Measurements from ENCODE around the gene INPP4B. TPM values are rescaled to one million over a fixed set of nuclear protein-coding genes. Genes with fewer than 3 reads are reported as not detected.

The INPP4B gene
- total RNA-seq: 12.1 TPM
- long read RNA-seq, partial matches to known transcripts: 1 of 2 reads
- long read RNA-seq, other reads (novel, unspliced or antisense): 0 of 2 reads

DNA sequence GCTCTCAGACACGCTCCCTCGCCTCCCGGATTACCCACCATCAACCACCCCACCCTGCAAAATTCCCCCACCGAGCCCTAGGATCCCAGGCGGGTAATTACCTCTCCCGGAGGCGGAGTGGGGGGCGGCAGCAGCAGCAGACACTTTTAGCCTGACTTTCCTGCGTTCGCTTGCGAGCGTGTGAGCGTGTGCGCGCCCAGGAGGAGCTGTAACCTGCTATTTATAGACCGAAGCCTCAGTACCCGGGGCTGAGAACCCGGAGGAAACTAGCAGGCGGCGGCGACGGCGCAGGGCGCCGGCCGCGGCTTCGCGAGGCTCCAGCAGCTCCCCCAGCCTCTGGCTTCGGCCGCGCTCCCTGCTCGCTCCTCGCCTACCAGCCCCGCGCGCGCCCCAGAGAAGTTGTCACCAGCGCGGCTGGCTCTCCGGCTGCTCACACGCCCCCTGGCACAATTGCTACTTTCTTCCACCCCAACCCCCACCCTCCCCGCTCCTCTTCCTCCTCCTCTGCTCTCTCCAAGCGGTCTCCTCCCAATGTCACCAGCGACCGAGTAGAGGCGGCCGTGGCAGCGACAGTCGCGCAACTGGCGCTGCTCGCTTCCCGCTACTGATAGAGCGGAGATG lies at the start of gene INPP4B:
Gene INPP4B, minus strand, starts transcription at position 194 of the 621 bp plus-strand sequence.
- peak; percentile 83 for ATAC-seq
- intact Hi-C loops (cut with DNase I): loop anchor here (2.0 to 10.0 kb wide), 5 partner anchors 494 to 1691 kb away; no protein-coding TSS in a partner anchor
- peak; percentile 60 for DNase-seq (ENCODE audit: missing footprints)

DNA sequence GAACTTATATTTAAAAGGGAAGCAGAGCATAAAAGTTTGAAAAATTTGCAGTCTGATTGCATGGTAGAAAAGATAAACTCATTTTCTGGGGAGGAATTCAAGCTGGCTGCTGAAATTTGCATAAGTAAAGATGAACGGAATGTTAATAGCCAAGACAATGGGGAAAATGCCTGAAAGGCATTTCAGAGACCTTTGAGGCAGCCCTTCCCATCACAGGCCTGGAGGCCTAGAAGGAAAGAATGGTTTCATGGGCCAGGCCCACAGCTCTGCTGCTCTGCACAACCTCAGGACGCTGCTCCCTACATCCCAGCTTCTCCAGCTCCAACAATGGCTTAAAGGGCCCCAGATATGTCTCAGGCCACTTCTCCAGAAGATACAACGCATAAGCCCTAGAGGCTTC lies 46.9 kb upstream of the INPP4B start:
- no peak for ATAC-seq

DNA sequence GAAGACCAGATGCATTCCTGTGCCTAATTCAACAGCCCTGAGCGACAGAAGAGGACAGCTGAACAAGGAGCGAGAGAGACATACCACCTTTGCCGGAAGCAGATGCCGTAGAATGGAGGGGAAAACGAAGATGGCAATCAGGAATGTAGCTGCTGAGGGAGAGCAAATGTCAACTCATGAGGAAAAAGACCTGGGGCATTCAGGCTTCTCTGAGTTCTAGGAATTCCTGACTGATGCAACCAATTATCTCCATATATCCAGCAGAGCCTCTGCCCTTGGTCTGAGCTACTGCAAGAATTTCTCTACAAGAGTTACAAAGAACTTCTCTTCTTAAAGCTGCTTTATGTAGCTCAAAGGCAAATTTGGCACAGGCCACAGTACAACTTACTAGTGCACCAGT lies 40.5 kb upstream of the INPP4B start:
- intact Hi-C loops (cut with DNase I): no loop called here
- ATAC-seq (no peak), DNase-seq (ENCODE audit: missing footprints) (no peak)

More for the DNA sequence above, 46.9 kb upstream of the INPP4B start:
- DNase-seq (ENCODE audit: missing footprints): no peak
- intact Hi-C loops (cut with DNase I): no loop called here

DNA sequence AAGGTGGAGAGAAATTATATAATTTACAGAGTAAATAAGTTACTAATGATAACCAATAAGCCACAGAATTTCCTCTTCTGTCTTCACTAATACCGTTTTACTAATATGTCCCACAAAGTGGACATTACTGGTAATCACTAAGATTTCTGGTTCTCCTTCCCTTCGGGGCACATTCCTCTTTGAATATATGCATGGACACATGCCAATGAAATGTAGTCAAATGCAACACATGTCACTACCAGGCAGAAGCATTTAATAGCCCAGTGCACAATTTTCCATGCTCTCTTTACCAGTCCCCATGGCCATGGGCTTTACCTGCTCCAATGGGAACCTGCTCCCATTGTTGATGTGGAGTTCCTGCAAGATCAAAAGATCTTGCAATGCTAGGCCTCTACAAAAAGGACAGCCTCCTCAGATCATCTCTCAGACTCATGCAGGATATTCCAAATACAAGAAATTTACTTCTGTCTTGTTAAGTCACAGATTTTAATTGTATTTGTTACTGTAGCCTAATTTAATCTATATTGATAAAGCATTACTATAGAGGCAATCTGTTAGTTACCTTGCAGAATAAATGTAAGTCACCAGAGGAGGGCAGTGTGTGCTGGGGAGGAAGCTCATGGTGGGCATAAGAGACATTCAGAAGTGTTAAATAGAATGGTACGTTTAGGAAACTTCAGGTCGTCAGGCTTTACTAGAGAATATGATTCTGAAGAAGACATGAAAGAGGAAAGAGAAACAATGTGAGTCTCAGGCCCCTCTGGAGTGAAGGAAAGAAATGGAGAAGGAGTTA lies 37.1 kb upstream of the INPP4B start:
- DNase-seq (ENCODE audit: missing footprints) (no peak), ATAC-seq (no peak)

DNA sequence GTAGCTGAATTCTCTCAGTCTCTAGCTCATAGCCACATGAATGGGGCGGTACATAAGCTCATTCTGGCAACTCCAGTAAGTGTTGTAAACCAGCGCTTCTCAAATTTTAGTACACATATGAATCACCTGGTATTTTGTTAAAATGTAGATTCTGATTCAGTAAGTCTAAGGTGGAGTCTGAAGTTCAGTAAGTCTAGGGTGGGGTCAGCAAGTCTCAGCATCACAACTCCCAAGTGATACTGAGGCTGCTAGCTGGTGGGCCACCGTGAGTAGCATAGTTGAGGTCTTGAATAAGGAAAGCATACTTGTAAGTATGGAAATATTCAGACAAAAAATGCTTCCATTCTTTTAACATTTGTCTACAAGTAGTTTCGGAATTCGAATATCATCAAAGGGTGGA lies 36.1 kb upstream of the INPP4B start:
- no peak for ATAC-seq
- intact Hi-C loops (cut with DNase I): no loop called here
- DNase-seq (ENCODE audit: missing footprints): no peak

More for the DNA sequence above, 37.1 kb upstream of the INPP4B start:
- intact Hi-C loops (cut with DNase I): loop anchor here (1.0 kb wide), 1 partner anchor 142 kb away; no protein-coding TSS in a partner anchor

DNA sequence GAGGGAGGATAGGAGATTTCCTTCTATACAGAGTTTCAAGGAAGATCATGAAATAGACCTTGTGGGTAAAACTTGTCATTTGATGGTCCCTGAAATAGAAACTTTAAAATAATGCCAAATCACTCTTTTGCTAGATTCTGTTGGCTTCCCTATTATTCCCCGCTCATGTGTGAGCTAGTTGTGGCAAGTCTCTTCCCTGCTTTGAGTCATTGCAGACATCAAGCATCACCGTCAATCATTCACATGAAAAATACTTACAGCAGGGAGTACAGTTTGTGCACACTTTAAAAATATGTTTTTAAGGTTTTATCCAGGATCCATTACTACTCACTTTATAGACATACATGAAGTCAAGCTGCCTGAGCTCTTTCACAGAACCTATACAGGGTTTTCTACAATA lies 35.2 kb upstream of the INPP4B start:
- ATAC-seq: no peak
- intact Hi-C loops (cut with DNase I): no loop called here

DNA sequence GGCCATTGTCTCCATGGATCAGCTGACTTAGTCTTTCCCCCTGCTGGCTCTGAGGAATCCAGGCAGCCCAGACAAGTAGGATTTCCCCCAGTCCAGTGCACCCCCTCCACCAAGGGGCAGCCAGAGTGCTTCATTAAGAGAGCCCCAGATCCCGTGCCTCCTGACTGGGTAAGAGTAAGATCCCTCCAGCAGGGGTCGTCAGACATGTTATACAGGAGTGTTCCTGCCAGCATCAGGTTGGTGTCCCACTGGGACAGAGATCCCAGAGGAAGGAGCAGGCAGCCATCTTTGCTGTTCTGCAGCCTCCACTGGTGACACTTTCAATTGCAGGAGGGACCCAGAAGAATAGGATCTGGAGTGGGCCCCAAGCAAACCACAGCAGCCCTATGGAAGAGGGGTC lies 29.0 kb upstream of the INPP4B start:
- no peak for DNase-seq (ENCODE audit: missing footprints)
- no peak for ATAC-seq
- intact Hi-C loops (cut with DNase I): no loop called here

More for the DNA sequence above, 35.2 kb upstream of the INPP4B start:
- DNase-seq (ENCODE audit: missing footprints): no peak

DNA sequence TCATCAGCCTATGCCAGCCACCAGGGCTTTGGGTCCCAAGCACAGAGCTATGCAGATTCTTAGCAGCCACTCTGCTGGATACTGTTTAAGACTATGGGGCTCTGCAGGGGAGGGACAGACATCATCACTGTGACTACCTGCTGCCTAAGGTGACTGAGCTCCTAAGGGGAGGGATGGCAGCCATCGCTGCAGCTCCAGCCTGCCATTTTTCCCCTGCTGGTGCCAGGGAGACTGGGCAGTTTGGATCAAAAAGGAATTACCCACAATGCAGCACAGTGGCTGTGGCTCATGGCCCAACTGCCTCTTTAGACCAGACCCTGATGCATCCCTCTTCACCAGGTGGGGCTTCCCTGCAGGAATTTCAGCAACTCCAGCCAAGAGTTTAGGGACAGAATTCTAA lies 28.6 kb upstream of the INPP4B start:
- DNase-seq (ENCODE audit: missing footprints) (no peak), ATAC-seq (no peak)
- intact Hi-C loops (cut with DNase I): no loop called here

DNA sequence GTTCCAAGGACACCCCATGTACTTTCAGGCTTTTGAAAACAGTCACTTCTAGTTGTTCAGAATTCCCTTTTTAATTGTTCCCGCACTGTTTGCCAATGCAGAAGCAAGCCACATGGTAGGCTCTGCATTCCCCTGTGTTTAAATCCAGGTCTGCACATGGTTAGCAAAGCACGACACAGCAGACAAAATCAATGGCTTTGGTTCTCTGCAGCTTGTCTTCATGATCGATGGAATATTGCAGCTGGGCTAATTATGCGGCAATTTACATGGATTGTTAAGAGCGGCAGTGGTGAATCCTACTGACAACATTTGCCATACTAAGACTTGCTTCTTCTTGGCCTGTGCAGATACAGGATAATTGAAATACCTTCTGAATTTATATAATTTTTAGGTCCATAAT lies 20.6 kb upstream of the INPP4B start:
- intact Hi-C loops (cut with DNase I): no loop called here
- DNase-seq (ENCODE audit: missing footprints): no peak
- no peak for ATAC-seq

DNA sequence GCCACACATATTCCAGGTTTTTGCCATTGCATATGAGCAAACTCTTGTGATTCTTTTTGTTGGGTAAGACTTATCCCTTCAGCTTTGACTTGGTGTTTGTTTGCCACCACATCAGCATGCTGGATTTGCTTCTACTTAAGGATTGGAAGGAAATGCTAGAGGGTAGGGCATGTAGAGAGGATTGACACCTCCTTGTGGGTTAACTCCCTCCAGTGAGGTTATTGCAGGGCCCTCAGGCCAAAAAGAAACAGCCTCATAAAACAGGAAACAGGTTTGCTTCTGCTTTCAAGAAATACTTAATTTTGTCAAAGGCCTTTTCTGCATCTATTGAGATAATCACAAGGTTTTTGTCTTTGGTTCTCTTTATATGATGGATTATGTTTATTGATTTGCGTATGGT lies 15.2 kb upstream of the INPP4B start:
- DNase-seq (ENCODE audit: missing footprints): no peak
- intact Hi-C loops (cut with DNase I): no loop called here
- no peak for ATAC-seq

DNA sequence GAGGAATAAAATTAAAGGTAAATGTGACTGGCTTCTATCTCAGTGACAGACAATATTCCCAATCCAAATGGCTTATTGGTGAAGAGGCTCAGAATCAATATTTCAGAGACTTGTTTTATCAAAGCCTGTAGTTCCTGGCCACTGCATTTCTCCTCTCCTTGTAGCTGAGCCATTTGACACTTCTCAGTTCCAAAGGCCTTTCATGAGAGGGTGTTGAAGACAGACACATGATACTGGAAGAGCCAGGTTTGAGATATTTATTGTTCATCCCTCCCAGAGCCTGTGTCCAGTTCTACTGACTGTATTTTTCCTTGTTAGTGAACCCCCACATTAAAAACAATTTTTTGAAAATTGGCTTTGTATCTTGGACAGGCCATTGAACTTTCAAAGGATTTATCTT lies 12.9 kb upstream of the INPP4B start:
- intact Hi-C loops (cut with DNase I): no loop called here
- ATAC-seq (no peak), DNase-seq (ENCODE audit: missing footprints) (no peak)

DNA sequence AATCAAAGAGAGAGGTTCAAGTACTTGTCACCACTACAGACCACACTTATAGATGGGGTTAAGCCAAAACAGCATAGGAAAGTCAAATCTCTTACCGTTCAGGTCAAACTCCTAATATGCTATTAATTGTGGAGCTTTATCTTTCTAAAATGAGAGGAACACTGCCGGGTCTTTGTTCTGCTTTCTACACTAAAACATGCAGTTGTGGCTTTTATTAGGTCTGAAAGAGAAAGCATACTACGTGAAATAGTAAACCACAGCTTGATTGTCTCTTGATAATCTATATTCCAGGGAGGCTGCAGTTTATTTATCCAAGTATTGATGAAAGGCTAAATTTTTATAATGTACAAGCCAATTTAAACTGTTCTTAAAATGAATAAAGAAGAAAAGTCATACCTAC lies 12.3 kb upstream of the INPP4B start:
- ATAC-seq: no peak
- intact Hi-C loops (cut with DNase I): no loop called here

DNA sequence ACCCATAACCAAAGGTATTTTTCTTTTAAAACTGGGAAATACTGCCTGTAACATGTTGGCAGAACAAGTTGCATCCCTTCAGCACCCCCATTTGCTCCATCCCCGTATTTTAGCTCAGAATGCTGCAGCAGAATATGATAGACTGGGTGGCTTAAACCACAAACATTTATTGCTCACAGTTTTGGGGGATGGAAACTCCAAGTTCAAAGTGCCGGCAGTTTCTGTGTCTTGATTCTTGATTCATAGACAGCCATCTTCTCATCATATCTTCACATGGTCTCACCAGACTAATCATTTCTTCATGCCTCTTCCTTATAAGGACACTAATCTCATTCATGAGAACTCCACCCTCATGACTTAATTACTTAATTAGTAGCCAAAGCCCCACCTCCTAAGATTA lies 10.5 kb upstream of the INPP4B start:
- DNase-seq (ENCODE audit: missing footprints) (no peak), ATAC-seq (no peak)
- intact Hi-C loops (cut with DNase I): no loop called here

More for the DNA sequence above, 12.3 kb upstream of the INPP4B start:
- DNase-seq (ENCODE audit: missing footprints): no peak

DNA sequence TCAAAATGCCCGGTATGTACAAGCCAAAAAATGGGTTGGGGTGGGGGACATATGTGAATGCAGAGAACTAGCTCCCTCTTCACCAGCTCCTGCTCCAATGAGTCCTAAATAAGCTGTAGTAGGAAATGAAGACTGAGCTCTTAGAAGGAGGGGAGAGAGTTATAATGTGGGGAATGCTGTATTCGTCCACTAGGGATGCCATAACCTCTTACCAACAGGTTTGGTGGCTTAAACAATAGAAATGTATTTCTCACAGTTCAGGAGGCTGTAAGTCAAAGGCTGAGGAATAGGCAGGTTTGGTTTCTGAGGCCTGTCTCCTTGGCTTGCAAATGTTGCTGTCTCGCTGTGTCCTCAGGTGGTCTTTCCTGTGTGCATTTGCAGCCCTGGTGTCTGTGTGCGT lies 4.4 kb upstream of the INPP4B start:
- ATAC-seq: no peak
- no peak for DNase-seq (ENCODE audit: missing footprints)
- intact Hi-C loops (cut with DNase I): no loop called here

DNA sequence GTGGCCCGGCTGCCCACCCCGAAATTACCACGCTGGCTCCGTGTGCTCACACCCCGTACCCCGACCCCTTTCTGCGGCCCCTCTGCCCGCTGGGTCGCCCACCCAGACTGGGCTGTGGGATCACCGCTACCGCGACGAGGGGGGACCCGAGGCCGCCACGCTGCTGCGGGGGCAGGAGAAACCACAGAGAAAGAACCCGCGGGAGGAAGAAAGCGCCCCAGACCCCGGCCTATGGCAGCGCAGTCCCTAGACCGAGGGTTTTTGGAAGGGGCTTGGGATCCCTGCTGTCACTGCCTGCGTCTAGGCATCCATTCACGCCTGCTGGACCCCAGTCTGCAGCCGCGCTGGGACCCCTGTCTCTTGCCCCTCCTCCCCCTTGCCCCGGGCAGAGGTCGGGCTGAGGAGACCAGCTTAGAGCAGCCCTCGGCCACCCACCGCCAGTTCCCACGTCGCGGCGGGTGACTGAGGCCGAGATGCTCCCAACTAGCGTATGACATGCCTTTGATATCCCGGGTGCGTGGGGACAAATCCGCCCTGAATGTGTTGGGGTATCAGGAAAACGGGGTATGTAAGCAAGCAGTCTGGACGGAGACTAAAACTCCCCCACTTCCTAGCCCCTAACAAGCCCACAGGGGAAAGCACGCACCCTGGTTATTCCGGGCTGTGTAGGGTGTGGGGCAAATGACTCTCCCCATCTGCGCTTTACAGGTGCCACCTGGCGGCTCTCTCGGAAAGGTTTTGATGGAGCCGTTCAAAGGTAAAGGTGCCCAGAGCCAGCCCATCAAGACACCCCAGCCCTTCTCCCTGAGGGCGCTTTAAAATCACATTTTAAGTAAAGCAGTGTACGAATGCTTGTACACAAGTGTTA lies 862 bp upstream of the INPP4B start:
- no peak for DNase-seq (ENCODE audit: missing footprints)
- ATAC-seq: peak; percentile 70
- intact Hi-C loops (cut with DNase I): loop anchor here (2.0 to 10.0 kb wide), 5 partner anchors 495 to 1692 kb away; no protein-coding TSS in a partner anchor

DNA sequence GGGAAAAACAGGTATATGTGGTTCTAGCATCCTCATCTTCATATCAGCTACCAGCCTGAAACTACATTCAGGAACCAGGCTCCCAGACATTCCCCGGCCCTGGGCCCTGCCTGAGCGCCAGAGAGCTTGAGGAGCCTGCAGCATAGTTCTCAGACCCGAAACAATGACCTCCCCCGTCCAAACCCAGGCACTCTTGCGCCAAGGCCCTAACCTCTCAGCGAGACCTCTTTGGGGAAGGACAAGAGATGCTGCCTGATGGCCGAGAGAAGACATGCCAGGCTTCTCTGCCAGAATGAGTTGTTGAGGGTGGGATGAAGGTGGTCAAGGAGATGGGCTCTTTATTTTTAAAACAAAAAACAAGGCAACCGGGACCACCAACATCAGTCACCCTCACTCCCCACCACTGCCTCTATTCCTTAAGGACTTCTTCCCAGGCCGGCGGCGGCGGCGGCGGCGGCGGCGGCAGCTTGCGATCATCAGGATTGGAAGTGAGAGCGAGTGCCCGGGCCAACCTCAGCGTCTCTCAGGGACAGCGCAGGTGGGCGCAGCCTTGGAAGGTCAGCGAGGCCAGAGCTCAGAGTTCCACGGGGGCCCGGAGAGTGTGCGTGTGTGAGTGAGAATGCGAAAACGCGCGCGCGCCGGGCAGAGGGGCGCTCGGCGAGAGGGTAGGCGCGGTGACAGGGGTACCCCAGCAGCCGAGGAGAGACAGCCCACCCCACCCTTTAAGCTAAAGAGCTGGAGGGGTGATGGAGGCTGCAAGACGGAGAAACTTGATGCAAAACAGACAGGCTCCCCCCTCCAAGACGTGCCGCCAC lies 601 bp downstream of the INPP4B start:
- peak; percentile 17 for ATAC-seq
- no peak for DNase-seq (ENCODE audit: missing footprints)
- intact Hi-C loops (cut with DNase I): loop anchor here (2.0 to 10.0 kb wide), 5 partner anchors 493 to 1691 kb away; no protein-coding TSS in a partner anchor

DNA sequence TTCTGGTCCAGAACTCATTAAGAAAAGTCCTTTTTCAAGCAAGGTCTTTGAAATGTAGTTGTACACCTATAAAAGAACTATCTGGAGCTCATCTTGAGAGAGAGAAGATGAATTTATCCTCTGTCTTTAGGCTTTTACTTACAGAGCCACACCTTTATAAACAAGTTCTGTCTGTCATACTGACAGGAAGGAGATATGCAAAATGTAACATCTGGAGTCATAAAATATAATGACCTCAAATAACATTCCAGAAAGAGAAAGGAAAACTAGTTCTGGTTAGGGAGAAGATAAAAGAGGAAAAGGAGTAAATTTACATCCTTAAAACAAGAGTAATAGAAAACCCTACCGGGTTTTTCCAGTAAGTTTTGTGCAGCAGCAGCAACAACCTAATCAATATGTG lies 1.3 kb downstream of the INPP4B start:
- intact Hi-C loops (cut with DNase I): loop anchor here (5.0 to 10.0 kb wide), 4 partner anchors 492 to 1690 kb away; no protein-coding TSS in a partner anchor
- no peak for DNase-seq (ENCODE audit: missing footprints)
- ATAC-seq: no peak

DNA sequence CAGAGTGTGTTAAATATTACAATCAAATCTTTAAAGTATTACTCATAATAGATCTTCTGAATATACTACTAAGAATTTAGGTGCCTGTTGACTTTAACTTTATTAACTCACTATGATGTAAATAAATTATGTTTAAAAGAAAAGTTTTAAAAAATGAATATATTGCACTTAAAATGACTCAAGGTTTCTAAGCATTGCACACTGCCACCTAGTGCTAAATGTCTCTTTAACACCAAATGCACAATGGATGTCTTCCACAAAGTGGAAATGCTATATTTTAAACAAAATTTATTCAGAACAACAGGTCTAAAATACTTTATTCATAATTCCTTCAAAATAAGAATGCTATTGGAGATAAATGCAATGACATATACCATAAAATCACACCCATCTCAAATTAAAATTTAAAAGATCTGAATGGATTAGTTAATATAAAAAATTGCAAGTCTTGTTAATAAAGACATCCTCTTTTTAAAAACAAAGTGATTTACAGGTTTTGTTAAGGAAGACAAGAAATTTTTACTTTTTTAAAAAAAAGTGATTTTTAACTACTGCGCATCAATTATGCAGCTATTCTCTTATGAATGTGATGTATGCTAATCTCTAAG lies 5.5 kb downstream of the INPP4B start:
- intact Hi-C loops (cut with DNase I): loop anchor here (10.0 kb wide), 2 partner anchors 576 to 1686 kb away; no protein-coding TSS in a partner anchor
- ATAC-seq: no peak
- no peak for DNase-seq (ENCODE audit: missing footprints)
